NCI-H446 treated with DMSO at 0.1 percent for 48 hours (cell line): ENCODE results near the gene SLC30A9.

ENCODE experiments used
- DNase-seq: peaks from one replicate; lab custom pipeline; 2025; lab: John Stamatoyannopoulos, UW

The SLC30A9 gene

DNA sequence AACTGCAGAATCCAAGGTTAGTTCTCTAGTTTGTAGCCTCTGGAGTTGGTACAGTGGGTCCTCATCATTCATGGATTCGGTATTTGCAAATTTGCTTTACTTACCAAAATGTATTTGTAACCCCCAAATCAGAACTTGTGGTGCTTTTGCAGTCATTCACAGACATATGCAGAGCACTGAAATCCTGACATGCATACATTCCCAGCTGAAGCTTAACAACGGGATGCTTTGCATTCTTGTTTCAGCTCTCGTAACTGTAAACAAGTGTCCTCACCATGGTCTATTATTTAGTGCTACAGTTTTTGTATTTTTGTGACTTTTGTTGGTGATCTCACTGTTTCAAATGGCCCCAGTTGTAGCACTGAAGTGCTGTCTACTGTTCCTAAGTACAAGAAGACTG, 146.0 kb downstream of the SLC30A9 start:
- DNase-seq = no peak
